Fibroblast of skin of abdomen (primary cell): ENCODE measurements around the gene BCO2. TPM values are rescaled to one million over a fixed set of nuclear protein-coding genes. Genes with fewer than 3 reads are reported as not detected.
A peak's percentile ranks its signal among the peaks of the same experiment; 100 is the strongest.
"Not testable (repeated sequence)": the region's sequence is repeated elsewhere in the genome, so short reads cannot be mapped to it uniquely, and the experiment has no call there.

ENCODE experiments used
- DNase-seq: peaks from one replicate; pipeline ENCODE4 v3.0.0-alpha.2; 2013
- polyA plus RNA-seq, 2 experiments: library from polyadenylated mRNA; unstranded; fragments of 120-200 nt; gene quantifications; one replicate each; pipeline ENCODE4 v1.2.1, GENCODE V29; 2013; ENCODE audit not compliant: insufficient read length in 2 of 2

Gene BCO2
- polyA plus RNA-seq (2013, experiment 1 of 2; ENCODE audit: insufficient read length): 0.21 TPM
- polyA plus RNA-seq (2013, experiment 2 of 2; ENCODE audit: insufficient read length): 0.38 TPM

GRCh38 chr11:112174789-112175598 is at the start of gene BCO2:
BCO2 (plus strand) TSS chr11:112175512; CDS start chr11:112175602, 90 bp downstream.
- DNase-seq: peak; percentile 54

- no peak for DNase-seq
These were observed 48.3 kb upstream of the BCO2 start for GRCh38 chr11:112127056-112127455.

GRCh38 chr11:112128483-112129121 is 46.7 kb upstream of the BCO2 start:
- DNase-seq: peak; percentile 87

GRCh38 chr11:112129656-112130055 is 45.7 kb upstream of the BCO2 start:
- DNase-seq: no peak

GRCh38 chr11:112132737-112133136 is 42.6 kb upstream of the BCO2 start:
- DNase-seq: no peak

- no peak for DNase-seq
These were observed 40.8 kb upstream of the BCO2 start for GRCh38 chr11:112134473-112134872.

- no peak for DNase-seq
These were observed 31.7 kb upstream of the BCO2 start for GRCh38 chr11:112143597-112143996.

- no peak for DNase-seq
These were observed 24.8 kb upstream of the BCO2 start for GRCh38 chr11:112150517-112150916.

GRCh38 chr11:112156153-112156955 is 19.0 kb upstream of the BCO2 start:
- no peak for DNase-seq

GRCh38 chr11:112156956-112157766 is 18.2 kb upstream of the BCO2 start:
- peak; percentile 99 for DNase-seq

- DNase-seq: no peak
These were observed 15.9 kb upstream of the BCO2 start for GRCh38 chr11:112159098-112160065.

- no peak for DNase-seq
These were observed 15.0 kb upstream of the BCO2 start for GRCh38 chr11:112160091-112160848.

- peak; percentile 14 for DNase-seq
These were observed 14.3 kb upstream of the BCO2 start for GRCh38 chr11:112161012-112161411.

- not testable (repeated sequence) for DNase-seq
These were observed 13.1 kb upstream of the BCO2 start for GRCh38 chr11:112162200-112162599.

GRCh38 chr11:112162761-112163546 is 12.4 kb upstream of the BCO2 start:
- no peak for DNase-seq

GRCh38 chr11:112163875-112164685 is 11.2 kb upstream of the BCO2 start, which contains the start of gene IL18:
IL18 (minus strand) TSS chr11:112164094; CDS start chr11:112155053, 9,041 bp downstream.
- DNase-seq: no peak

- no peak for DNase-seq
These were observed 10.3 kb upstream of the BCO2 start for GRCh38 chr11:112165049-112165448.

- peak; percentile 64 for DNase-seq
These were observed 8.8 kb upstream of the BCO2 start for GRCh38 chr11:112166562-112166961.
